Spleen (tissue), 11 donors: ENCODE results near the gene SPDYE6. TPM values are rescaled to one million over a fixed set of nuclear protein-coding genes. Genes with fewer than 3 reads are reported as not detected.

ENCODE experiments used
- DNase-seq: peaks from one replicate; pipeline ENCODE4 v3.0.0-alpha.2; 2020
- H3K27ac ChIP-seq, 8 donors: fragments of 200-600 bp; sonication (generic) in 7 of 8; 1 replicate in 4 of 8; 2 replicates in 4 of 8; pipeline versions ENCODE4 v1.5.0 to v1.8.0; 2016 to 2021; ENCODE audit warnings: inconsistent platforms in 4 of 8, mild to moderate bottlenecking in 4 of 8, moderate library complexity in 1 of 8
- H3K27me3 ChIP-seq, 7 donors: fragments of 200-600 bp; sonication (generic) in 6 of 7; replicated peaks in 1 of 7; 1 replicate in 4 of 7; 2 replicates in 3 of 7; pipeline versions ENCODE4 v1.5.0 to v1.8.0; 2016 to 2021; ENCODE audit warnings: inconsistent platforms in 3 of 7, mild to moderate bottlenecking in 1 of 7
- H3K36me3 ChIP-seq, 6 donors: fragments of 200-600 bp; sonication (generic) in 5 of 6; 1 replicate in 4 of 6; 2 replicates in 2 of 6; pipeline versions ENCODE4 v1.5.0 to v1.8.0; 2016 to 2021; ENCODE audit warnings: inconsistent platforms in 2 of 6
- H3K4me1 ChIP-seq, 6 donors: fragments of 200-600 bp; sonication (generic) in 5 of 6; 1 replicate in 3 of 6; 2 replicates in 3 of 6; pipeline versions ENCODE4 v1.5.0 to v1.8.0; 2016 to 2021; ENCODE audit warnings: inconsistent platforms in 3 of 6
- H3K4me3 ChIP-seq, 8 donors: fragments of 200-600 bp; sonication (generic) in 7 of 8; 1 replicate in 4 of 8; 2 replicates in 4 of 8; pipeline versions ENCODE4 v1.5.0 to v1.8.0; 2016 to 2021; ENCODE audit warnings: inconsistent platforms in 4 of 8, mild to moderate bottlenecking in 4 of 8, moderate library complexity in 2 of 8
- H3K9me3 ChIP-seq, 8 donors: fragments of 200-600 bp; sonication (generic) in 7 of 8; 1 replicate in 4 of 8; 2 replicates in 4 of 8; pipeline versions ENCODE4 v1.5.0 to v1.8.0; 2016 to 2021; ENCODE audit warnings: inconsistent platforms in 4 of 8
- CTCF ChIP-seq, 11 experiments: fragments of 200-600 bp in 7 of 11; fragments of 450-650 bp in 4 of 11; sonication (generic) in 4 of 11; IDR thresholded peaks in 8 of 11; conservative IDR thresholded peaks in 3 of 11; 1 replicate in 7 of 11; 2 replicates in 4 of 11; pipeline versions ENCODE4 v1.4.0 to v1.8.0; 2016 to 2021; ENCODE audit warnings: antibody characterized with exemption in 11 of 11, inconsistent platforms in 4 of 11, mild to moderate bottlenecking in 1 of 11
- POLR2A ChIP-seq, 3 donors: fragments of 450-650 bp; IDR thresholded peaks; one replicate each; pipeline ENCODE4 v1.5.1; 2017; ENCODE audit warnings: antibody characterized with exemption in 3 of 3, mild to moderate bottlenecking in 1 of 3
- POLR2AphosphoS5 ChIP-seq, 3 donors: sonication (generic); formaldehyde crosslinking; IDR thresholded peaks; one replicate each; pipeline ENCODE4 v1.5.1; 2017; ENCODE audit warnings: antibody characterized with exemption in 3 of 3
- WGBS, 5 donors: extraction: QIAGEN DNeasy Blood & Tissue Kit in 3 of 5; methylation state at CpG; one replicate each; pipeline versions ENCODE4 v1.1.5 to v1.1.7; 2013 to 2018; 5-methylcytosine and 5-hydroxymethylcytosine counted together
- intact Hi-C: fragments of 100-400 bp; cut with DNase I; formaldehyde crosslinking; loops from one replicate; pipeline ENCODE4 v1.15.0; 2023; ENCODE audit warnings: low total_unique reads
- polyA plus RNA-seq, 3 donors: library from polyadenylated mRNA; stranded (reverse); fragments of 200-250 nt; gene quantifications; one replicate each; pipeline ENCODE4 v1.2.1, GENCODE V29; 2013
- total RNA-seq, 7 donors: library from RNA; depleted of rRNA in 3 of 7; stranded (reverse); fragments of >200 nt in 3 of 7; fragmentation: NEBNext Ultra II Directional in 4 of 7; extraction: Animal tissue kit (Norgen Biotek cat#: 25700) in 4 of 7; gene quantifications; one replicate each; pipeline versions ENCODE4 v1.1.0 to v1.2.1, GENCODE V29; 2016 to 2021
- donor health status: healthy with polysubstance abuse.
- donor health status: DM: no; HTN: no; CAD: no; lungs with moderate emphysema.
- donor health status: DM: no; HTN: no; CAD: no.
- donor health status: Bipolar disorder and iron deficiency.
- donor health status: healthy.
- donor health status: DM: no; HTN: no; CAD: no.
- donor health status: DM: yes; HTN: yes; CAD: no.

SPDYE6 gene
- total and polyA plus RNA-seq, 10 donors: 0.06 TPM; not detected in 9

- TF ChIP-seq CTCF (IDR thresholded peaks at IDR 0.05 in 8 of 11, conservative IDR thresholded peaks at IDR 0.05 in 3 of 11): no peak
- no peak for TF ChIP-seq POLR2A (IDR thresholded peaks at IDR 0.05)
- TF ChIP-seq POLR2AphosphoS5 (IDR thresholded peaks at IDR 0.05): no peak
- 17 to 23% (median 18%) methylated on average over 9 of the region's 9 CpGs for WGBS, 5 donors
- Histone ChIP-seq H3K9me3 (no peaks in the 10 kb centered on the region), H3K4me1 (peaks cover 8 to 45% (median 25%) of the 10 kb centered on the region in 6 donors), H3K27ac (peak overlapping the region; percentile 75 to 93 (median 87)), H3K27me3 (no peaks in the 10 kb centered on the region), H3K4me3 (peak overlapping the region; percentile 69 to 97 (median 82)), H3K36me3 (peaks cover 2 to 57% (median 24%) of the 10 kb centered on the region in 6 donors)
- DNase-seq: no peak
- intact Hi-C loops: no loop called here
These were observed 39.3 kb upstream of the SPDYE6 start for GRCh38 chr7:102395592-102395872.

- WGBS, 5 donors: 89 to 98% (median 94%) methylated on average over 9 of the region's 9 CpGs
- H3K4me3 ChIP-seq: no peak overlapping the region
- DNase-seq: no peak
- TF ChIP-seq POLR2AphosphoS5 (IDR thresholded peaks at IDR 0.05) (no peak), POLR2A (IDR thresholded peaks at IDR 0.05) (no peak), CTCF (IDR thresholded peaks at IDR 0.05 in 8 of 11, conservative IDR thresholded peaks at IDR 0.05 in 3 of 11) (no peak)
- H3K27ac ChIP-seq: no peak overlapping the region
- intact Hi-C loops: loop anchor here (5.0 kb wide), 1 partner anchor 116 kb away; no protein-coding TSS in a partner anchor
- peaks cover 8 to 39% (median 25%) of the 10 kb centered on the region in 6 donors for H3K4me1 ChIP-seq
- H3K27me3 ChIP-seq: no peaks in the 10 kb centered on the region
- H3K36me3 ChIP-seq: peaks cover 0 to 41% (median 6%) of the 10 kb centered on the region in 6 donors
- no peaks in the 10 kb centered on the region for H3K9me3 ChIP-seq
These were observed 37.2 kb upstream of the SPDYE6 start for GRCh38 chr7:102393467-102393866.

- Histone ChIP-seq H3K9me3 (no peaks in the 10 kb centered on the region), H3K36me3 (peaks cover 0 to 48% (median 2%) of the 10 kb centered on the region in 6 donors), H3K4me1 (peaks cover 6 to 28% (median 19%) of the 10 kb centered on the region in 6 donors), H3K27me3 (no peaks in the 10 kb centered on the region), H3K4me3 (no peak overlapping the region), H3K27ac (no peak overlapping the region)
- WGBS, 5 donors: 88 to 95% (median 92%) methylated on average over 1 of the region's 1 CpG
- TF ChIP-seq POLR2A (IDR thresholded peaks at IDR 0.05): no peak
- no peak for TF ChIP-seq CTCF (IDR thresholded peaks at IDR 0.05 in 8 of 11, conservative IDR thresholded peaks at IDR 0.05 in 3 of 11)
- TF ChIP-seq POLR2AphosphoS5 (IDR thresholded peaks at IDR 0.05): no peak
- intact Hi-C loops: loop anchor here (5.0 kb wide), 1 partner anchor 115 kb away; no protein-coding TSS in a partner anchor
- DNase-seq: no peak
These were observed 36.1 kb upstream of the SPDYE6 start for GRCh38 chr7:102392330-102392729.

GRCh38 chr7:102390697-102391484 lies 34.6 kb upstream of the SPDYE6 start:
- H3K4me1 ChIP-seq: peaks cover 0 to 17% (median 10%) of the 10 kb centered on the region in 6 donors
- intact Hi-C loops: loop anchor here (5.0 kb wide), 1 partner anchor 114 kb away; no protein-coding TSS in a partner anchor
- 70 to 77% (median 73%) methylated on average over 10 to 12 of the region's 12 CpGs for WGBS, 5 donors

More at GRCh38 chr7:102390697-102391484, 34.6 kb upstream of the SPDYE6 start:
- Histone ChIP-seq H3K27me3 (no peaks in the 10 kb centered on the region), H3K9me3 (no peaks in the 10 kb centered on the region), H3K36me3 (peaks cover 0 to 61% (median 9%) of the 10 kb centered on the region in 6 donors), H3K27ac (no peak overlapping the region), H3K4me3 (no peak overlapping the region)
- peak; percentile 90 for DNase-seq
- TF ChIP-seq POLR2AphosphoS5 (IDR thresholded peaks at IDR 0.05) (peak; percentile 14 to 48 (median 24)), CTCF (IDR thresholded peaks at IDR 0.05 in 8 of 11, conservative IDR thresholded peaks at IDR 0.05 in 3 of 11) (peak; percentile 76 to 92 (median 88)), POLR2A (IDR thresholded peaks at IDR 0.05) (no peak)
